Hematopoietic multipotent progenitor cell treated with erythropoietin and hydrocortisone succinate and interleukin-3 and kit ligand, for 6 days (in vitro differentiated cells): ENCODE data around the gene TSHZ3.

Experiments
- DNase-seq: peaks from one replicate; pipeline ENCODE4 v3.0.0-alpha.2; 2015

Gene TSHZ3

GRCh38 chr19:31337008-31337914 is 12.0 kb downstream of the TSHZ3 start:
- no peak for DNase-seq

GRCh38 chr19:31335716-31336115 is 13.5 kb downstream of the TSHZ3 start:
- DNase-seq = no peak

GRCh38 chr19:31334849-31335624 is 14.2 kb downstream of the TSHZ3 start:
- DNase-seq = no peak

- DNase-seq = no peak
These were observed 15.0 kb downstream of the TSHZ3 start for GRCh38 chr19:31334101-31334848.

GRCh38 chr19:31332096-31332495 is 17.1 kb downstream of the TSHZ3 start:
- DNase-seq = no peak

- no peak for DNase-seq
These were observed 17.7 kb downstream of the TSHZ3 start for GRCh38 chr19:31331536-31331935.

- no peak for DNase-seq
These were observed 18.5 kb downstream of the TSHZ3 start for GRCh38 chr19:31330761-31331160.

- DNase-seq = no peak
These were observed 19.0 kb downstream of the TSHZ3 start for GRCh38 chr19:31330237-31330636.

- no peak for DNase-seq
These were observed 19.4 kb downstream of the TSHZ3 start for GRCh38 chr19:31329819-31330218.

- no peak for DNase-seq
These were observed 21.0 kb downstream of the TSHZ3 start for GRCh38 chr19:31328238-31328637.

GRCh38 chr19:31326329-31327028 is 22.8 kb downstream of the TSHZ3 start:
- DNase-seq = no peak

- no peak for DNase-seq
These were observed 23.9 kb downstream of the TSHZ3 start for GRCh38 chr19:31325342-31325741.

- DNase-seq = no peak
These were observed 29.8 kb downstream of the TSHZ3 start for GRCh38 chr19:31319465-31319864.

- DNase-seq = no peak
These were observed 30.3 kb downstream of the TSHZ3 start for GRCh38 chr19:31318790-31319425.

GRCh38 chr19:31317570-31317969 is 31.7 kb downstream of the TSHZ3 start:
- no peak for DNase-seq

- no peak for DNase-seq
These were observed 32.1 kb downstream of the TSHZ3 start for GRCh38 chr19:31317093-31317492.

GRCh38 chr19:31316201-31316951 is 32.9 kb downstream of the TSHZ3 start:
- peak; percentile 10 for DNase-seq

GRCh38 chr19:31315652-31316051 is 33.6 kb downstream of the TSHZ3 start:
- DNase-seq = no peak

- no peak for DNase-seq
These were observed 34.2 kb downstream of the TSHZ3 start for GRCh38 chr19:31314849-31315629.

- DNase-seq = no peak
These were observed 35.1 kb downstream of the TSHZ3 start for GRCh38 chr19:31314156-31314555.
